Measurements from ENCODE around the gene HMCN1.

HMCN1 gene

GRCh38 chr1:185969028-185969427 is 234.8 kb downstream of the HMCN1 start:
- H3K4me1 ChIP-seq (ENCODE audit: insufficient read depth, poor library complexity, severe bottlenecking), result no peaks in the 10 kb centered on the region
- ATAC-seq (ENCODE audit: low read depth), result no peak
- no peaks in the 10 kb centered on the region for H3K36me3 ChIP-seq (ENCODE audit: low read depth)
- DNase-seq (ENCODE audit: low spot score), result no peak
- H3K9me3 ChIP-seq (ENCODE audit: severe bottlenecking), result no peaks in the 10 kb centered on the region
- no peaks in the 10 kb centered on the region for H3K27me3 ChIP-seq (ENCODE audit: insufficient read depth, poor library complexity, severe bottlenecking)
- H3K4me3 ChIP-seq (ENCODE audit: severe bottlenecking), result no peak overlapping the region
- TF ChIP-seq CTCF (IDR thresholded peaks at IDR 0.05; ENCODE audit: poor library complexity, severe bottlenecking), result no peak
- H3K27ac ChIP-seq (ENCODE audit: poor library complexity, severe bottlenecking), result no peak overlapping the region

- no peak for TF ChIP-seq CTCF (IDR thresholded peaks at IDR 0.05; ENCODE audit: poor library complexity, severe bottlenecking)
- H3K27ac ChIP-seq (ENCODE audit: poor library complexity, severe bottlenecking), result no peak overlapping the region
Observed at GRCh38 chr1:185969524-185969991, 235.4 kb downstream of the HMCN1 start.

DNA sequence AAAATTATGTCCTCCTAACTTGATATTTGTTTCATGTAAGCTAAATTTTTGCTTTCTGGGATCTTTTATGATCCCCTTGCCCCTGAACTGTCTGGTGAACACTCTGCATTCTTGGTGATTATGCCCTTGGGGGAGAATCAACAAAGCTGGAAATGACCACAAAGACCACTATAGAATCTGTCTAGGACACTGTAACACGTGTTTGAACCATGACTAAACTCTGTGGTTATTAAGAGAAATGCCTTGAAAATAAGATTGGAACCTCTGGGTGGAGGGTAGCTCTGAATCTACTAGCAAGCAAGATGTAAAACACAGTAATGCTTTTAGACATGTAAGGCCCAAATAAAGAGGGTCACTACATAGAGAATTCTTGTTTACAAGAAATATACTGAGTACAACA is 237.5 kb downstream of the HMCN1 start:
- Histone ChIP-seq H3K27me3 (ENCODE audit: insufficient read depth, poor library complexity, severe bottlenecking) (no peaks in the 10 kb centered on the region), H3K9me3 (ENCODE audit: severe bottlenecking) (no peaks in the 10 kb centered on the region), H3K4me3 (ENCODE audit: severe bottlenecking) (no peak overlapping the region), H3K36me3 (ENCODE audit: low read depth) (no peaks in the 10 kb centered on the region), H3K27ac (ENCODE audit: poor library complexity, severe bottlenecking) (no peak overlapping the region), H3K4me1 (ENCODE audit: insufficient read depth, poor library complexity, severe bottlenecking) (no peaks in the 10 kb centered on the region)
- TF ChIP-seq CTCF (IDR thresholded peaks at IDR 0.05; ENCODE audit: poor library complexity, severe bottlenecking), result no peak
- ATAC-seq (ENCODE audit: low read depth) (no peak), DNase-seq (ENCODE audit: low spot score) (no peak)

More at GRCh38 chr1:185969524-185969991, 235.4 kb downstream of the HMCN1 start:
- no peak overlapping the region for H3K4me3 ChIP-seq (ENCODE audit: severe bottlenecking)
- DNase-seq (ENCODE audit: low spot score), result no peak
- no peaks in the 10 kb centered on the region for H3K9me3 ChIP-seq (ENCODE audit: severe bottlenecking)
- H3K4me1 ChIP-seq (ENCODE audit: insufficient read depth, poor library complexity, severe bottlenecking), result no peaks in the 10 kb centered on the region
- H3K36me3 ChIP-seq (ENCODE audit: low read depth), result no peaks in the 10 kb centered on the region
- no peaks in the 10 kb centered on the region for H3K27me3 ChIP-seq (ENCODE audit: insufficient read depth, poor library complexity, severe bottlenecking)
- no peak for ATAC-seq (ENCODE audit: low read depth)

GRCh38 chr1:185972096-185972850 is 238.1 kb downstream of the HMCN1 start:
- no peak for TF ChIP-seq CTCF (IDR thresholded peaks at IDR 0.05; ENCODE audit: poor library complexity, severe bottlenecking)
- Histone ChIP-seq H3K4me3 (ENCODE audit: severe bottlenecking) (no peak overlapping the region), H3K27me3 (ENCODE audit: insufficient read depth, poor library complexity, severe bottlenecking) (no peaks in the 10 kb centered on the region), H3K27ac (ENCODE audit: poor library complexity, severe bottlenecking) (no peak overlapping the region), H3K36me3 (ENCODE audit: low read depth) (no peaks in the 10 kb centered on the region), H3K9me3 (ENCODE audit: severe bottlenecking) (no peaks in the 10 kb centered on the region), H3K4me1 (ENCODE audit: insufficient read depth, poor library complexity, severe bottlenecking) (no peaks in the 10 kb centered on the region)
- no peak for DNase-seq (ENCODE audit: low spot score)
- no peak for ATAC-seq (ENCODE audit: low read depth)

DNA sequence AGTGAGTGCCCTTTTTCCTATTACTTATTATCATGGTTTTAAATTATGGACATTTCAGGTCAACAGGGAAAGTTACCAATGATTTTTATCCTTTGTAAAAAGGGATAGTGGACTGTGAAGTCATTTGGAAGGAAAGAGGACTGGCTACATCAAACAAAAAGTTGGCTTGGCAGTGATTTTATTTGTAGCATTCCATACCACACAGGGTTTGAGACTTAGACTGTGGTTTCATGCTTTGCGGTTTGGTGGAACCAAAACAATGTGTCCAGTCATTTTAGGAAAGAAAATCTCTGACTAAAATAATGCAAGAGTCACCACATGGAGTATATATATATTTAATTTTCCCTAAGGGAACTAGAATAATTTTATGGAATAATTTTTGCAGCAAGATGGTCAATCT is 239.5 kb downstream of the HMCN1 start:
- TF ChIP-seq CTCF (IDR thresholded peaks at IDR 0.05; ENCODE audit: poor library complexity, severe bottlenecking), result no peak
- H3K27ac ChIP-seq (ENCODE audit: poor library complexity, severe bottlenecking), result no peak overlapping the region
- no peaks in the 10 kb centered on the region for H3K4me1 ChIP-seq (ENCODE audit: insufficient read depth, poor library complexity, severe bottlenecking)
- H3K9me3 ChIP-seq (ENCODE audit: severe bottlenecking), result no peaks in the 10 kb centered on the region
- ATAC-seq (ENCODE audit: low read depth) (no peak), DNase-seq (ENCODE audit: low spot score) (no peak)
- H3K27me3 ChIP-seq (ENCODE audit: insufficient read depth, poor library complexity, severe bottlenecking), result no peaks in the 10 kb centered on the region
- H3K4me3 ChIP-seq (ENCODE audit: severe bottlenecking), result no peak overlapping the region
- no peaks in the 10 kb centered on the region for H3K36me3 ChIP-seq (ENCODE audit: low read depth)

All from RWPE2 (cell line).